ENCODE data around the gene TNFSF12. TPM values are rescaled to one million over a fixed set of nuclear protein-coding genes. Genes with fewer than 3 reads are reported as not detected.

Gene TNFSF12
- total RNA-seq, 1 donor from 2014 or later: 15.0 TPM

GRCh38 chr17:7575481-7575883 lies 26.6 kb downstream of the TNFSF12 start:
- Mint-ChIP-seq H3K27me3 (ENCODE audit: unreplicated experiment) (no peaks in the 10 kb centered on the region), H3K36me3 (ENCODE audit: unreplicated experiment) (peaks cover 50% of the 10 kb centered on the region), H3K27ac (ENCODE audit: unreplicated experiment) (peak overlapping the region; percentile 31), H3K9me3 (ENCODE audit: unreplicated experiment) (no peaks in the 10 kb centered on the region), H3K4me3 (ENCODE audit: unreplicated experiment) (peak overlapping the region; percentile 22), H3K4me1 (ENCODE audit: unreplicated experiment) (peaks cover 55% of the 10 kb centered on the region)
- DNase-seq (ENCODE audit: extremely low spot score, unreplicated experiment): no peak
- TF ChIP-seq, protein P1, sequence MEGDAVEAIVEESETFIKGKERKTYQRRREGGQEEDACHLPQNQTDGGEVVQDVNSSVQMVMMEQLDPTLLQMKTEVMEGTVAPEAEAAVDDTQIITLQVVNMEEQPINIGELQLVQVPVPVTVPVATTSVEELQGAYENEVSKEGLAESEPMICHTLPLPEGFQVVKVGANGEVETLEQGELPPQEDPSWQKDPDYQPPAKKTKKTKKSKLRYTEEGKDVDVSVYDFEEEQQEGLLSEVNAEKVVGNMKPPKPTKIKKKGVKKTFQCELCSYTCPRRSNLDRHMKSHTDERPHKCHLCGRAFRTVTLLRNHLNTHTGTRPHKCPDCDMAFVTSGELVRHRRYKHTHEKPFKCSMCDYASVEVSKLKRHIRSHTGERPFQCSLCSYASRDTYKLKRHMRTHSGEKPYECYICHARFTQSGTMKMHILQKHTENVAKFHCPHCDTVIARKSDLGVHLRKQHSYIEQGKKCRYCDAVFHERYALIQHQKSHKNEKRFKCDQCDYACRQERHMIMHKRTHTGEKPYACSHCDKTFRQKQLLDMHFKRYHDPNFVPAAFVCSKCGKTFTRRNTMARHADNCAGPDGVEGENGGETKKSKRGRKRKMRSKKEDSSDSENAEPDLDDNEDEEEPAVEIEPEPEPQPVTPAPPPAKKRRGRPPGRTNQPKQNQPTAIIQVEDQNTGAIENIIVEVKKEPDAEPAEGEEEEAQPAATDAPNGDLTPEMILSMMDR (IDR thresholded peaks at IDR 0.05): no peak

DNA sequence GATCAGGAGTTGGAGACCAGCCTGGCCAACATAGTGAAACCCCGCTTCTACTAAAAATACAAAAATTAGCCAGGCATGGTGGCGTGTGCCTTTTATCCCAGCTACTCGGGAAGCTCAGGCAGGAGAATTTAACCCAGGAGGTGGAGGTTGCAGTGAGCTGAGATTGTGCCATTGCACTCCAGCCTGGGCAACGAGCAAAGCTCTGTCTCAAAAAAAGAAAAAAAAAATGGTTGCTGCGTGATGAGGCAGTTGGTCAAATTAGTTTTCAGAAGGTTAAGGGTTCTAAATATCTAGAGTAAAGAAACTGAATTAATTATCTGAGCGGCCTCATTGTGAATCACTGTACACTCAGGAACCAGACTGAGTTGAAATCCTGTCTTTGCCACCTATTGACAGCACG lies 27.1 kb downstream of the TNFSF12 start:
- Mint-ChIP-seq H3K4me3 (ENCODE audit: unreplicated experiment) (no peak overlapping the region), H3K27me3 (ENCODE audit: unreplicated experiment) (no peaks in the 10 kb centered on the region), H3K27ac (ENCODE audit: unreplicated experiment) (peak overlapping the region; percentile 27), H3K4me1 (ENCODE audit: unreplicated experiment) (peaks cover 59% of the 10 kb centered on the region), H3K9me3 (ENCODE audit: unreplicated experiment) (no peaks in the 10 kb centered on the region), H3K36me3 (ENCODE audit: unreplicated experiment) (peaks cover 46% of the 10 kb centered on the region)
- TF ChIP-seq, protein P1 (IDR thresholded peaks at IDR 0.05): no peak
- DNase-seq (ENCODE audit: extremely low spot score, unreplicated experiment): no peak

DNA sequence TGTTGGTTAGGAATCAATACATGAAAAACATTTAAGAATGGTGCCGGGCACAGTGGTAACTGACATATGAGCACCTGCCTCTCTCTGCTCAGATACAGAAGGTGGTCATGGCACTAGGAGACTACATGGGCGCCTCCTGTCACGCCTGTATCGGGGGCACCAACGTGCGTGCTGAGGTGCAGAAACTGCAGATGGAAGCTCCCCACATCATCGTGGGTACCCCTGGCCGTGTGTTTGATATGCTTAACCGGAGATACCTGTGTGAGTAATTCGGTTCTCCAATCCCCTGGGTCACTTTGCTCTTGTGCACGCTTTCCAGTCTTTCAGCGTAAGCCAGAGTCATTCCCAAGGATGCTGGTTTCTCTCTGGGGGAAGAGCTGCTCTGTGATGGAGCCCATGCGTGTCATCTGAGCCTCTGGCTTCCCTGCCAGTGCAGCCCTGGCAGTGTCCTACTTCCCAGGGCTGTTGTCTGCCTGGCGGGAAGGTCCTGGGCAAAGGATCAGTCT lies 27.6 kb downstream of the TNFSF12 start:
- Mint-ChIP-seq H3K4me3 (ENCODE audit: unreplicated experiment) (peak overlapping the region; percentile 38), H3K4me1 (ENCODE audit: unreplicated experiment) (peaks cover 59% of the 10 kb centered on the region), H3K27me3 (ENCODE audit: unreplicated experiment) (no peaks in the 10 kb centered on the region), H3K27ac (ENCODE audit: unreplicated experiment) (peak overlapping the region; percentile 27), H3K36me3 (ENCODE audit: unreplicated experiment) (peaks cover 46% of the 10 kb centered on the region), H3K9me3 (ENCODE audit: unreplicated experiment) (no peaks in the 10 kb centered on the region)
- DNase-seq (ENCODE audit: extremely low spot score, unreplicated experiment): no peak
- TF ChIP-seq, protein P1 (IDR thresholded peaks at IDR 0.05): no peak

DNA sequence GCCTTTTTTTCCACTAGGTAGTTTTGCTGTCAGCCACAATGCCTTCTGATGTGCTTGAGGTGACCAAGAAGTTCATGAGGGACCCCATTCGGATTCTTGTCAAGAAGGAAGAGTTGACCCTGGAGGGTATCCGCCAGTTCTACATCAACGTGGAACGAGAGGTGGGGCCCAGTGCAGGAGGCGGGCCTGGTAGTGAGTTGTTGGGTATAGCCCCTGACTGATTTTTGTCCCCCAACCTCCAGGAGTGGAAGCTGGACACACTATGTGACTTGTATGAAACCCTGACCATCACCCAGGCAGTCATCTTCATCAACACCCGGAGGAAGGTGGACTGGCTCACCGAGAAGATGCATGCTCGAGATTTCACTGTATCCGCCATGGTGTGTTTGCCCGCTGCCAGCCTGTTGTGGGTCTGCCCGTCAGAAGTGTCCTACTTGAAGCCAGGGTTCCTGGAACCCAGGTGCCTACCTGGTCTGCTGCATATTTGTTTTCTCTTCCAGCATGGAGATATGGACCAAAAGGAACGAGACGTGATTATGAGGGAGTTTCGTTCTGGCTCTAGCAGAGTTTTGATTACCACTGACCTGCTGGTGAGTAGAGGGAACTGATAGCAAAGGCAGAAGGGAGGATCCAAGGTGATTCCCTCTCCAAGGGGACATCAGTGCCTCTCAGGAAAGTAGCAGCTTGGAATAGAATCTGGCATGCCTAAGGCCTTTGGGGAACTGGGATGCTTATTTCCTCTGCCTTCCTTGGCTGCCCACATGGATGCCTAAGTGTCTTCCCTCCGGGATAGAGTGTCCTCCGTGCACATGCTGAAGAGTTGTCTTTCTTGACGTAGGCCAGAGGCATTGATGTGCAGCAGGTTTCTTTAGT lies 28.7 kb downstream of the TNFSF12 start:
- H3K4me1 Mint-ChIP-seq (ENCODE audit: unreplicated experiment): peaks cover 58% of the 10 kb centered on the region
- peaks cover 46% of the 10 kb centered on the region for H3K36me3 Mint-ChIP-seq (ENCODE audit: unreplicated experiment)
- TF ChIP-seq, protein P1 (IDR thresholded peaks at IDR 0.05): no peak
- H3K27ac Mint-ChIP-seq (ENCODE audit: unreplicated experiment): no peak overlapping the region
- no peak for DNase-seq (ENCODE audit: extremely low spot score, unreplicated experiment)
- no peak overlapping the region for H3K4me3 Mint-ChIP-seq (ENCODE audit: unreplicated experiment)
- H3K9me3 Mint-ChIP-seq (ENCODE audit: unreplicated experiment): no peaks in the 10 kb centered on the region
- no peaks in the 10 kb centered on the region for H3K27me3 Mint-ChIP-seq (ENCODE audit: unreplicated experiment)
